Measurements from ENCODE around the gene HLA-DOB. TPM values are rescaled to one million over a fixed set of nuclear protein-coding genes. Genes with fewer than 3 reads are reported as not detected.

The HLA-DOB gene
- total RNA-seq, 1 donor from 2014 or later, result 0.13 TPM

Other genes starting within 250 kb of the HLA-DOB start
- 0.76 and 2.1 TPM in 2 replicates for gene HLA-DRB1, start 227.2 kb downstream of the HLA-DOB start, total RNA-seq
- gene HLA-DQA1, start 179.6 kb downstream of the HLA-DOB start, total RNA-seq, result not detected in 2 replicates
- under 0.01 and 0.13 TPM in 2 replicates for gene HLA-DQB1, start 150.3 kb downstream of the HLA-DOB start, total RNA-seq
- not detected in 2 replicates for gene HLA-DQA2, start 75.6 kb downstream of the HLA-DOB start, total RNA-seq
- not detected in 2 replicates for gene HLA-DQB2, start 53.5 kb downstream of the HLA-DOB start, total RNA-seq
- gene TAP2, start 21.7 kb upstream of the HLA-DOB start, total RNA-seq, result 26.7 and 27.5 TPM in 2 replicates
- 57.3 and 64.9 TPM in 2 replicates for gene PSMB8, start 27.0 kb upstream of the HLA-DOB start, total RNA-seq
- 30.7 and 40.7 TPM in 2 replicates for gene TAP1, start 36.7 kb upstream of the HLA-DOB start, total RNA-seq
- 23.6 and 27.3 TPM in 2 replicates for gene PSMB9, start 37.2 kb upstream of the HLA-DOB start, total RNA-seq
- gene HLA-DMB, start 124.0 kb upstream of the HLA-DOB start, total RNA-seq, result 0.25 and 0.51 TPM in 2 replicates
- gene HLA-DMA, start 136.1 kb upstream of the HLA-DOB start, total RNA-seq, result 0.63 and 1.2 TPM in 2 replicates
- 39.4 and 51.0 TPM in 2 replicates for gene BRD2, start 151.6 kb upstream of the HLA-DOB start, total RNA-seq
- not detected in 2 replicates for gene HLA-DOA, start 192.6 kb upstream of the HLA-DOB start, total RNA-seq

Measured in dermis microvascular lymphatic vessel endothelial cell (primary cell).